Tibial nerve (tissue), 4 donors: ENCODE results near the gene ADRB1.

Experiments used
- EP300 ChIP-seq, 2 donors: sonication (generic); formaldehyde crosslinking; IDR thresholded peaks; one replicate each; pipeline ENCODE4 v1.6.1; 2017; ENCODE audit warnings: antibody characterized with exemption in 2 of 2, mild to moderate bottlenecking in 1 of 2
- TF ChIP-seq, protein P1 (sequence below), 5 experiments: fragments of 200-600 bp in 3 of 5; fragments of 450-650 bp in 2 of 5; sonication (generic) in 3 of 5; IDR thresholded peaks; one replicate each; pipeline ENCODE4 v1.5.1; 2016 to 2019; ENCODE audit warnings: antibody characterized with exemption in 5 of 5, mild to moderate bottlenecking in 3 of 5, moderate library complexity in 2 of 5

DNA sequence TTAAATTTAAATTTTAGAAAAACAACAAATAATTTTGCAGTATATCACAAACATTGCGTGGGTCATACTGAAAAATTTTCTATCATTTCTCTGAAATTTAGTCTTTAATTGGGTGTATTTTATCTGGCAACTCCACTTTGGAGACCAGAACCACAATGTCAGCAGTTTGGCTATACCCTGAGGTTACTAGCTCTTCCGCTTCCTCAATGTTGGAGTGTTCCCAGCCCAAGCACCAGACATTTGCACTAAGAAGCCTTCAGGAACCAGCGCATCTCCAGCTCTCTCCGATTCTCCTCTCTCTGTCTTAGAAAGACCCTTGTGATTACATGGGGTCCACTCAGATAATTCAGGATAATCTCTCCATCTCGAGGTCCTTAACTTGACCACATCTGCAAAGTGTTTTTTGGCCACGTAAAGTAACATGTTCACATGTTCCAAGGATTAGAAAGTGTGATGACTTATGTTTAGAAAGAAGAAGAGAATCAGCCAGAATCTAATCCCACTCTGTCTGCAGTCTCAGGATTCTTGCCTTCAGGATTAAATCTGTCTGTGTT lies 43.1 kb upstream of the ADRB1 start:
- TF ChIP-seq, protein P1, sequence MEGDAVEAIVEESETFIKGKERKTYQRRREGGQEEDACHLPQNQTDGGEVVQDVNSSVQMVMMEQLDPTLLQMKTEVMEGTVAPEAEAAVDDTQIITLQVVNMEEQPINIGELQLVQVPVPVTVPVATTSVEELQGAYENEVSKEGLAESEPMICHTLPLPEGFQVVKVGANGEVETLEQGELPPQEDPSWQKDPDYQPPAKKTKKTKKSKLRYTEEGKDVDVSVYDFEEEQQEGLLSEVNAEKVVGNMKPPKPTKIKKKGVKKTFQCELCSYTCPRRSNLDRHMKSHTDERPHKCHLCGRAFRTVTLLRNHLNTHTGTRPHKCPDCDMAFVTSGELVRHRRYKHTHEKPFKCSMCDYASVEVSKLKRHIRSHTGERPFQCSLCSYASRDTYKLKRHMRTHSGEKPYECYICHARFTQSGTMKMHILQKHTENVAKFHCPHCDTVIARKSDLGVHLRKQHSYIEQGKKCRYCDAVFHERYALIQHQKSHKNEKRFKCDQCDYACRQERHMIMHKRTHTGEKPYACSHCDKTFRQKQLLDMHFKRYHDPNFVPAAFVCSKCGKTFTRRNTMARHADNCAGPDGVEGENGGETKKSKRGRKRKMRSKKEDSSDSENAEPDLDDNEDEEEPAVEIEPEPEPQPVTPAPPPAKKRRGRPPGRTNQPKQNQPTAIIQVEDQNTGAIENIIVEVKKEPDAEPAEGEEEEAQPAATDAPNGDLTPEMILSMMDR (IDR thresholded peaks at IDR 0.05): no peak
- no peak for TF ChIP-seq EP300 (IDR thresholded peaks at IDR 0.05)
